ENCODE results near the gene NAGS. TPM values are rescaled to one million over a fixed set of nuclear protein-coding genes. Genes with fewer than 3 reads are reported as not detected.

NAGS gene
- total and polyA plus RNA-seq, 2 donors (not counting 1 experiment from before 2014, with no cell fraction given): 0.66 to 2.2 TPM

DNA sequence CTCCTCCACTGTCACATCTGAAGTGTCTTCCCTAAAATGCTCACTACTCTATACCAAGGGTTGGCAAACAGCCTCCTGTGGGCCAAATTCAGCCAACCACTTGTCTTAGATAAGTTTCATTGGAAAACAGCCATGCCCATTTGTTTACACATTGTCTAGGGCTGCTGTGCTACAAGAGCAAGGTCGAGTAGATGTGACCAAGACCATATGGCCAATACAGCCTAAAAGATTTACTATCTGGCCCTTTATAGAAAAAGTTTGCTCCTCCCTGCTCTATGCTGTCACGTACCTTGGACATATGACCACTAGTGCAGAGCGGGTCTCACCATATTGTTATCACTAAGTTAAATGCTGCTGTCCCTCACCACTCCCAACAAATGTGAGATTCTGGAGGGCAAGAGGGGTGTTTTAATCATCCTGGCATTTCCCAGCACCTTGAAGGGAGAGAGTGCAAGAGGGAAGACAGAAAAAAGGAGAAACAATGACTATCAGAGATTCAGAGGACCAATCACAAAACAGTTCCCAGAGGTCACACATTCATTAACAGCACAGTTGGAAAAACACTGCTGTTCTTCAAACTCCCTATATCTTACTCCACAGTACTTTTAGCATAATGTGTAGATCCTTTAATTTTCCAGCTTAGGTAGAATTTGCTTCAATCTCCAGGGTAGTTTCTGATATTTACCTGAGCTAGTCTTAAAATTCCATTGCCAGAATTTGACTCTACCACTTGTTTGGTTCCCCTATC, 48.9 kb downstream of the NAGS start:
- CTCF ChIA-PET: no interaction called here
- Histone ChIP-seq H3K36me3 (replicated peaks in 1 of 2; ENCODE audit: control extremely low read depth in 1 of 2, control insufficient read depth in 1 of 2, extremely low read depth in 1 of 2, insufficient read depth in 2 of 2, low read length in 1 of 2) (peaks cover 6 to 56% of the 10 kb centered on the region in 2 experiments), H4K20me1 (ENCODE audit: control insufficient read depth, insufficient read depth, low read length, poor library complexity, severe bottlenecking) (peaks cover 46% of the 10 kb centered on the region), H3K27ac (ENCODE audit: low read length in 2 of 2) (no peak overlapping the region), H3K79me2 (ENCODE audit: control insufficient read depth, insufficient read depth, low read length) (peaks cover 78% of the 10 kb centered on the region), H3K4me3 (ENCODE audit: control extremely low read depth in 1 of 5, extremely low read depth in 1 of 5, insufficient read depth in 1 of 5, low read depth in 2 of 5, low read length in 4 of 5) (no peak overlapping the region), H3K9me3 (ENCODE audit: control extremely low read depth in 1 of 3, control insufficient read depth in 2 of 3, insufficient read depth in 1 of 3, low read length in 2 of 3) (no peaks in the 10 kb centered on the region), H3K4me2 (replicated peaks; ENCODE audit: low read depth, low read length, poor library complexity, severe bottlenecking) (no peak overlapping the region), H2AFZ (ENCODE audit: insufficient read depth, low read depth, low read length, poor library complexity, severe bottlenecking) (no peak overlapping the region), H3K27me3 (replicated peaks in 1 of 4; ENCODE audit: control extremely low read depth in 1 of 4, control insufficient read depth in 3 of 4, insufficient read depth in 4 of 4, low read length in 3 of 4) (no peaks in the 10 kb centered on the region), H3K4me1 (ENCODE audit: control insufficient read depth in 2 of 2, insufficient read depth in 2 of 2, low read length in 2 of 2) (no peaks in the 10 kb centered on the region), H3K9ac (ENCODE audit: low read length) (no peak overlapping the region)
- no peak for TF ChIP-seq EZH2 (IDR thresholded peaks at IDR 0.05; ENCODE audit: borderline replicate concordance, insufficient read depth, low read depth, low read length, poor library complexity, severe bottlenecking)
- TF ChIP-seq, protein P1, sequence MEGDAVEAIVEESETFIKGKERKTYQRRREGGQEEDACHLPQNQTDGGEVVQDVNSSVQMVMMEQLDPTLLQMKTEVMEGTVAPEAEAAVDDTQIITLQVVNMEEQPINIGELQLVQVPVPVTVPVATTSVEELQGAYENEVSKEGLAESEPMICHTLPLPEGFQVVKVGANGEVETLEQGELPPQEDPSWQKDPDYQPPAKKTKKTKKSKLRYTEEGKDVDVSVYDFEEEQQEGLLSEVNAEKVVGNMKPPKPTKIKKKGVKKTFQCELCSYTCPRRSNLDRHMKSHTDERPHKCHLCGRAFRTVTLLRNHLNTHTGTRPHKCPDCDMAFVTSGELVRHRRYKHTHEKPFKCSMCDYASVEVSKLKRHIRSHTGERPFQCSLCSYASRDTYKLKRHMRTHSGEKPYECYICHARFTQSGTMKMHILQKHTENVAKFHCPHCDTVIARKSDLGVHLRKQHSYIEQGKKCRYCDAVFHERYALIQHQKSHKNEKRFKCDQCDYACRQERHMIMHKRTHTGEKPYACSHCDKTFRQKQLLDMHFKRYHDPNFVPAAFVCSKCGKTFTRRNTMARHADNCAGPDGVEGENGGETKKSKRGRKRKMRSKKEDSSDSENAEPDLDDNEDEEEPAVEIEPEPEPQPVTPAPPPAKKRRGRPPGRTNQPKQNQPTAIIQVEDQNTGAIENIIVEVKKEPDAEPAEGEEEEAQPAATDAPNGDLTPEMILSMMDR (IDR thresholded peaks at IDR 0.05): no peak
- Mint-ChIP-seq H3K4me3 (no peak overlapping the region), H3K9me3 (ENCODE audit: insufficient read depth) (no peaks in the 10 kb centered on the region), H3K27me3 (no peaks in the 10 kb centered on the region), H3K4me1 (peaks cover 11% of the 10 kb centered on the region), H3K27ac (no peak overlapping the region)
- POLR2A ChIA-PET: no interaction called here
- intact Hi-C loops (cut with micrococcal nuclease): no loop called here
- no peak for DNase-seq
- WGBS (ENCODE audit: insufficient coverage): 70% methylated on average over 2 of the region's 3 CpGs
- ATAC-seq (ENCODE audit: low read depth): no peak

Small RNAs within 50 kb of the gene (small RNA-seq; reads per million reads assigned to genes)
- not detected for gene RF00012 (ENCODE audit: insufficient read length, low read depth, low replicate concordance)

Other genes with a start within 250 kb of the NAGS start
- gene SOST, start 245.8 kb upstream of the NAGS start, total RNA-seq: not detected in 2 replicates
- not detected in 2 replicates for gene SOST, start 245.8 kb upstream of the NAGS start, polyA plus RNA-seq
- 17.8 and 18.2 TPM in 2 replicates for gene DUSP3, start 225.6 kb upstream of the NAGS start, total RNA-seq
- 8.9 and 13.7 TPM in 2 replicates for gene DUSP3, start 225.6 kb upstream of the NAGS start, polyA plus RNA-seq
- gene CFAP97D1, start 224.2 kb upstream of the NAGS start, total RNA-seq: not detected in 2 replicates
- gene CFAP97D1, start 224.2 kb upstream of the NAGS start, polyA plus RNA-seq: 0.01 and 0.04 TPM in 2 replicates
- not detected in 2 replicates for gene MPP3, start 171.5 kb upstream of the NAGS start, total RNA-seq
- 0.16 TPM in 1 of 2 replicates, not detected in the other for gene MPP3, start 171.5 kb upstream of the NAGS start, polyA plus RNA-seq
- not detected in 2 replicates for gene CD300LG, start 157.4 kb upstream of the NAGS start, total RNA-seq
- not detected in 2 replicates for gene CD300LG, start 157.4 kb upstream of the NAGS start, polyA plus RNA-seq
- gene MPP2, start 97.1 kb upstream of the NAGS start, total RNA-seq: not detected in 2 replicates
- gene MPP2, start 97.1 kb upstream of the NAGS start, polyA plus RNA-seq: 0.10 and 0.15 TPM in 2 replicates
- not detected in 2 replicates for gene PPY, start 62.1 kb upstream of the NAGS start, total RNA-seq
- not detected in 2 replicates for gene PPY, start 62.1 kb upstream of the NAGS start, polyA plus RNA-seq
- not detected in 2 replicates for gene PYY, start 50.7 kb upstream of the NAGS start, total RNA-seq
- 0.19 TPM in 1 of 2 replicates, not detected in the other for gene PYY, start 50.7 kb upstream of the NAGS start, polyA plus RNA-seq
- 25.2 and 25.3 TPM in 2 replicates for gene TMEM101, start 10.3 kb downstream of the NAGS start, total RNA-seq
- 15.4 and 16.3 TPM in 2 replicates for gene TMEM101, start 10.3 kb downstream of the NAGS start, polyA plus RNA-seq
- gene LSM12, start 62.0 kb downstream of the NAGS start, total RNA-seq: 31.2 and 36.5 TPM in 2 replicates
- 16.0 and 16.8 TPM in 2 replicates for gene LSM12, start 62.0 kb downstream of the NAGS start, polyA plus RNA-seq
- 26.7 and 28.5 TPM in 2 replicates for gene G6PC3, start 66.1 kb downstream of the NAGS start, total RNA-seq
- 20.0 and 24.3 TPM in 2 replicates for gene G6PC3, start 66.1 kb downstream of the NAGS start, polyA plus RNA-seq
- 104 and 113 TPM in 2 replicates for gene HDAC5, start 119.0 kb downstream of the NAGS start, total RNA-seq
- 99.8 and 107 TPM in 2 replicates for gene HDAC5, start 119.0 kb downstream of the NAGS start, polyA plus RNA-seq
- 2.7 and 3.2 TPM in 2 replicates for gene HROB, start 137.3 kb downstream of the NAGS start, total RNA-seq
- gene HROB, start 137.3 kb downstream of the NAGS start, polyA plus RNA-seq: 1.0 TPM in 2 replicates
- gene ASB16, start 166.1 kb downstream of the NAGS start, total RNA-seq: not detected in 2 replicates
- not detected in 2 replicates for gene ASB16, start 166.1 kb downstream of the NAGS start, polyA plus RNA-seq
- 50.9 and 52.3 TPM in 2 replicates for gene TMUB2, start 182.3 kb downstream of the NAGS start, total RNA-seq
- gene TMUB2, start 182.3 kb downstream of the NAGS start, polyA plus RNA-seq: 95.0 and 114 TPM in 2 replicates
- gene ATXN7L3, start 195.3 kb downstream of the NAGS start, total RNA-seq: 107 and 119 TPM in 2 replicates
- gene ATXN7L3, start 195.3 kb downstream of the NAGS start, polyA plus RNA-seq: 63.6 and 76.3 TPM in 2 replicates
- 179 and 181 TPM in 2 replicates for gene UBTF, start 215.1 kb downstream of the NAGS start, total RNA-seq
- gene UBTF, start 215.1 kb downstream of the NAGS start, polyA plus RNA-seq: 43.1 and 53.4 TPM in 2 replicates

Measured in B cell (primary cell).